Lower leg skin (tissue), 4 donors: ENCODE results near the gene HELT. TPM values are rescaled to one million over a fixed set of nuclear protein-coding genes. Genes with fewer than 3 reads are reported as not detected.

Experiments used
- DNase-seq, 2 donors: peaks; one replicate each; pipeline ENCODE4 v3.0.0-alpha.2; 2019; ENCODE audit warnings: low spot score in 2 of 2
- H3K4me3 ChIP-seq: fragments of 200-600 bp; sonication (generic); 2 replicates; pipeline ENCODE4 v1.5.1; 2017; ENCODE audit warnings: mild to moderate bottlenecking, low read depth; ENCODE audit not compliant: poor library complexity, severe bottlenecking
- POLR2A ChIP-seq, 2 donors: fragments of 450-650 bp; IDR thresholded peaks; one replicate each; pipeline ENCODE4 v1.6.1; 2016 to 2017; ENCODE audit warnings: antibody characterized with exemption in 2 of 2, mild to moderate bottlenecking in 1 of 2, moderate library complexity in 1 of 2
- WGBS, 2 donors: methylation state at CpG; one replicate each; pipeline ENCODE4 v1.1.5; 2018; 5-methylcytosine and 5-hydroxymethylcytosine counted together
- intact Hi-C: fragments of 100-400 bp; cut with DNase I; formaldehyde crosslinking; loops from one replicate; pipeline ENCODE4 v1.15.0; 2023; ENCODE audit warnings: low total_unique reads
- total RNA-seq, 4 donors: library from RNA; depleted of rRNA; stranded (reverse); fragments of >200 nt; gene quantifications; one replicate each; pipeline ENCODE4 v1.1.0, GENCODE V29; 2016
- TF ChIP-seq, protein P1 (sequence below), 3 donors: fragments of 450-650 bp; IDR thresholded peaks; one replicate each; pipeline ENCODE4 v1.5.1; 2016; ENCODE audit warnings: antibody characterized with exemption in 3 of 3, mild to moderate bottlenecking in 3 of 3, moderate library complexity in 2 of 3

Gene HELT
- total RNA-seq, 4 donors from 2014 or later, result 0.34 to 8.7 (median 2.2) TPM

DNA sequence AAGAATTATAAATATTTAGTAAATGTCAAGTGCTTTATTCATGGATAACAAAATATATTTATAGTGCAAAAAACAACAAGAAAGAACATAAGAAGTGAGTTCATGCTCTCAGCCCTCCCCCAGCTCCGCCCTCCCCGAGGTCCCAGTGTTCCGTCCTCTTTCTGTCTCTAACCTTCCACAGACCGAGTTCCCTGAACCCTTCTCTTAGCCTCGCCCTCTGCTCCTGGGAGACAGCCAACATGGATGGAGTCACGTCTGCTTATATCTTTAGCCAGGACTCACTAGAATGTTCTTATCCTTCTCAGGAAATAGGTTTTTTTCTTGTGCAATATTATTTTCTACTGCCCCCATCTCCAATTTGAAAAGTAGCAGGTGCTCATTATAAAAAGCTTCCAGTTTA, 40.1 kb upstream of the HELT start:
- TF ChIP-seq, protein P1, sequence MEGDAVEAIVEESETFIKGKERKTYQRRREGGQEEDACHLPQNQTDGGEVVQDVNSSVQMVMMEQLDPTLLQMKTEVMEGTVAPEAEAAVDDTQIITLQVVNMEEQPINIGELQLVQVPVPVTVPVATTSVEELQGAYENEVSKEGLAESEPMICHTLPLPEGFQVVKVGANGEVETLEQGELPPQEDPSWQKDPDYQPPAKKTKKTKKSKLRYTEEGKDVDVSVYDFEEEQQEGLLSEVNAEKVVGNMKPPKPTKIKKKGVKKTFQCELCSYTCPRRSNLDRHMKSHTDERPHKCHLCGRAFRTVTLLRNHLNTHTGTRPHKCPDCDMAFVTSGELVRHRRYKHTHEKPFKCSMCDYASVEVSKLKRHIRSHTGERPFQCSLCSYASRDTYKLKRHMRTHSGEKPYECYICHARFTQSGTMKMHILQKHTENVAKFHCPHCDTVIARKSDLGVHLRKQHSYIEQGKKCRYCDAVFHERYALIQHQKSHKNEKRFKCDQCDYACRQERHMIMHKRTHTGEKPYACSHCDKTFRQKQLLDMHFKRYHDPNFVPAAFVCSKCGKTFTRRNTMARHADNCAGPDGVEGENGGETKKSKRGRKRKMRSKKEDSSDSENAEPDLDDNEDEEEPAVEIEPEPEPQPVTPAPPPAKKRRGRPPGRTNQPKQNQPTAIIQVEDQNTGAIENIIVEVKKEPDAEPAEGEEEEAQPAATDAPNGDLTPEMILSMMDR (IDR thresholded peaks at IDR 0.05), result no peak
- no peak for TF ChIP-seq POLR2A (IDR thresholded peaks at IDR 0.05)
- intact Hi-C loops, result no loop called here
- peak in 1 of 2 donors; percentile 72 for DNase-seq

DNA sequence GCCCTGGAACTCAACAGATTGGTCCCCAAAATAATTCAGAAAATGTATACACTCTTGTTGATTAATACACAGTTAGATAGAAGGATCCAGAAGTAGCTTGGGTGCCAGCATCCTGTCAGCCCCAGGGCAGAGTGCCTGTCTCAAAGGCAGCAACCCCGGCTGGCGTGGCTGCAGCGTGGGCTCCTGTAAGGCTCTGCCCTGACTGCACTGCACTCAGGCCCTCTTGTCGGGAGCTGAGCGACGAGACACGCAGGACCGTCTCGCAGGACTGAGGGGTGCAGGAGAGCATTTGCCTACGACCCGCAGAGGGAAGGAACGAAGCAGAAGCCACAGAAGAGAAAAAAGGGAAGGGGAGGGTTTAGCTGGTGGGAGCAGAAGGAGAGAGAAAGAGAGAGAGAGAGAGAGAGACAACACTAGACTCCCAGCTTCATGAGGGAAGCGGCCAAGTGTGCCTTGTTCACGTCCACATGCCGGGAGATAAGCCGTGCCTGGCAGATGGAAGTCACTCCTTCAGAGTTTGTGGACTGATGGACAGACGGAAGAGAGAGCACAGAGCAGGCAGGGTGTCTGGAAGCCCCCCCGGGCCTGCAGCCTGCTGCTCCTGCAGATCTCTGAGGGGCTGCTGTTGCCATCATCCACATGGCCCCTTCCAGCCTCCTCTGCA, 38.7 kb upstream of the HELT start:
- TF ChIP-seq POLR2A (IDR thresholded peaks at IDR 0.05), result no peak
- TF ChIP-seq, protein P1 (IDR thresholded peaks at IDR 0.05), result no peak
- no peak overlapping the region for H3K4me3 ChIP-seq
- DNase-seq, result peak in 1 of 2 donors; percentile 63
- intact Hi-C loops, result no loop called here
- 82 to 84% methylated on average over 18 of the region's 18 CpGs for WGBS, 2 donors

More for the DNA sequence above, 40.1 kb upstream of the HELT start:
- no peak overlapping the region for H3K4me3 ChIP-seq
- 26 to 27% methylated on average over 6 of the region's 6 CpGs for WGBS, 2 donors

DNA sequence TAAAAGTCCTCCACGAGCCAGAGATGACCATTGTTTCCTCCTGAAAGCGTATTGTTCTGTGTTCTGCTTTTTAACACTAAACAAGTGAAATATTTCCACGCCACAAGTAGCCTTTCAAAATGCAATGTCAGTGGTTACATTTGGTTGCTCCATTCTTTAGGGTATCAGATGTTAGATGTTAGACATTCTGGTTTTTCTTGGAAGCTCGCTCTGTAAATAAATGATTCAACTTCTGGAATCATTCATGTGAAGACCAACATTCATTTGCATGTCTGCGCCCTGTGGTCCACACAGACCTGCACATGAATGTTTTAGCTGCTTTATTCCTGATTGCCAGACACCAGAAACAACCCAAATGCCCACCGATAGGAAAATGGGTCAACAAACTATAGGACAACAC, 38.0 kb upstream of the HELT start:
- 77 to 86% methylated on average over 6 of the region's 6 CpGs for WGBS, 2 donors
- TF ChIP-seq, protein P1 (IDR thresholded peaks at IDR 0.05), result no peak
- no peak for TF ChIP-seq POLR2A (IDR thresholded peaks at IDR 0.05)
- intact Hi-C loops, result no loop called here
- no peak for DNase-seq
- H3K4me3 ChIP-seq, result no peak overlapping the region

DNA sequence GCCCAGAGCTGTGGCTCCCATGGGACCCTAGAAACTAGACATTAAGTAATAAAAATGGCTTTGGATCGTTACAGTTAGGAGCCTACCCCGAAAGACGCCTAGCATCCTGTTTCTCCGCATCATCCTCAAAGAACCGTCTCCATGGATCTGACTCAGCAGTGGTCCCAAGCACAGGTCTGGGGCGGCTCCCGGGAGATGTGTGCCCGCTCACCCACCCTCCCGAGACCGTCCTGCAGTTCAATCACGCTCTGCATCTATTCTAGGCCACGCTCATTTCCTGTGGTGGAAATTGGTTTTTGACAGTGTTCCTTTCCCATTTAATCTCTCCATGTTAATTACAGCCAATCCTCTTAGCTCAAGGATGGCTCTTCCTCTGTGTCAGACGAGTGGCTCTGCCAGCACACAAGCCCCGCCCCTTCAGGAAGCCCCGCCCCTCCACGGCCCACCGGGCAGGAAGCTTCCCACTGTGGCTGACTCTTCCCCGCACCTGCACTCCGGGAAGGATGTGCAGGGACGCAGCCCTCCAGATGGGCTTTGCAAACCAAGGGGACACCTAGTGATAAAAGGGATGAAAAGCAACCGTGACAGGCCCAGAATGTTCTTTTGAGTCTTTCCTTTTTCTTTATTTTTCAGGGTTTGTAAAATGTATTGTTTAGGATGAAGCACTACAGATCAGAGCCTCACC, 34.5 kb upstream of the HELT start:
- TF ChIP-seq, protein P1 (IDR thresholded peaks at IDR 0.05), result no peak
- no peak for TF ChIP-seq POLR2A (IDR thresholded peaks at IDR 0.05)
- H3K4me3 ChIP-seq, result no peak overlapping the region
- intact Hi-C loops, result no loop called here
- peak in 1 of 2 donors; percentile 88 for DNase-seq
- WGBS, 2 donors, result 37 to 49% methylated on average over 21 of the region's 21 CpGs

DNA sequence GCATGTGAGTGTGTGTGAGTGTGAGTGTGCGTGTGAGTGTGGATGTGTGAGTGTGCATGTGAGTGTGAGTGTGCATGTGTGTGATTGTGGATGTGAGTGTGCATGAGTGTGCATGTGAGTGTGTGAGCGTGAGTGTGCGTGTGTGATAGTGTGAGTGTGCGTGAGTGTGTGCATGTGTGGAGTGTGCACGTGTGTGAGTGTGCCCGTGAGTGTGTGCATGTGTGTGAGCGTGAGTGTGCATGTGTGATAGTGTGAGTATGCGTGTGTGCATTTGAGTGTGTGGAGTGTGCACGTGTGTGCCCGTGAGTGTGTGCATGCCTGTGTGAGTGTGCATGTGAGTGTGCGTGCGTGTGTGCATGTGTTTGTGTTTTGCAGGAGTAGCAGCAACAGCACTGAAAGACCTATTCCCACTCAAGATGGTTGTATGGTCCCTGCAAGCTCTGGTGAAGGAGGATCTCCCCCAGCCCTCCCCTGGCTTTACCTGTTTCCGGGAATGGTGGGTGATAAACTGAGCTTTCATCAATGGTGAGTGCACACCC, 30.7 kb upstream of the HELT start:
- peak in 1 of 2 donors; percentile 37 for DNase-seq
- H3K4me3 ChIP-seq, result no peak overlapping the region
- no peak for TF ChIP-seq POLR2A (IDR thresholded peaks at IDR 0.05)
- TF ChIP-seq, protein P1 (IDR thresholded peaks at IDR 0.05), result no peak
- WGBS, 2 donors, result 87 to 91% methylated on average over 13 of the region's 13 CpGs
- intact Hi-C loops, result no loop called here
